ENCODE data around the gene EIF4G3. TPM values are rescaled to one million over a fixed set of nuclear protein-coding genes. Genes with fewer than 3 reads are reported as not detected.

EIF4G3 gene
- polyA plus RNA-seq, 1 donor from 2014 or later, result 13.1 TPM

- no peaks in the 10 kb centered on the region for H3K9me3 Mint-ChIP-seq
- H3K4me1 Mint-ChIP-seq, result no peaks in the 10 kb centered on the region
- no peaks in the 10 kb centered on the region for H3K27me3 Mint-ChIP-seq
- peaks cover 6% of the 10 kb centered on the region for H3K36me3 Mint-ChIP-seq
- H3K27ac Mint-ChIP-seq, result no peak overlapping the region
- H3K4me3 Mint-ChIP-seq, result no peak overlapping the region
Measured at GRCh38 chr1:20899154-20899972, 277.3 kb downstream of the EIF4G3 start.

GRCh38 chr1:20896826-20897225 is 279.9 kb downstream of the EIF4G3 start:
- H3K27me3 Mint-ChIP-seq, result no peaks in the 10 kb centered on the region
- no peak overlapping the region for H3K27ac Mint-ChIP-seq
- no peaks in the 10 kb centered on the region for H3K9me3 Mint-ChIP-seq
- H3K4me1 Mint-ChIP-seq, result no peaks in the 10 kb centered on the region
- no peak overlapping the region for H3K4me3 Mint-ChIP-seq
- H3K36me3 Mint-ChIP-seq, result peaks cover 3% of the 10 kb centered on the region

GRCh38 chr1:20893931-20894330 is 282.8 kb downstream of the EIF4G3 start:
- no peak overlapping the region for H3K27ac Mint-ChIP-seq
- no peaks in the 10 kb centered on the region for H3K4me1 Mint-ChIP-seq
- H3K36me3 Mint-ChIP-seq, result peaks cover 2% of the 10 kb centered on the region

GRCh38 chr1:20891091-20891490 is 285.6 kb downstream of the EIF4G3 start:
- no peak overlapping the region for H3K27ac Mint-ChIP-seq
- H3K4me3 Mint-ChIP-seq, result no peak overlapping the region
- no peaks in the 10 kb centered on the region for H3K36me3 Mint-ChIP-seq
- no peaks in the 10 kb centered on the region for H3K27me3 Mint-ChIP-seq
- H3K9me3 Mint-ChIP-seq, result no peaks in the 10 kb centered on the region
- H3K4me1 Mint-ChIP-seq, result no peaks in the 10 kb centered on the region

More at GRCh38 chr1:20893931-20894330, 282.8 kb downstream of the EIF4G3 start:
- H3K27me3 Mint-ChIP-seq, result no peaks in the 10 kb centered on the region
- no peak overlapping the region for H3K4me3 Mint-ChIP-seq
- H3K9me3 Mint-ChIP-seq, result no peaks in the 10 kb centered on the region

- Mint-ChIP-seq H3K4me1 (no peaks in the 10 kb centered on the region), H3K27ac (no peak overlapping the region), H3K4me3 (no peak overlapping the region), H3K9me3 (no peaks in the 10 kb centered on the region), H3K27me3 (no peaks in the 10 kb centered on the region), H3K36me3 (peaks cover 4% of the 10 kb centered on the region)
Measured at GRCh38 chr1:20887246-20887645, 289.5 kb downstream of the EIF4G3 start.

- peaks cover 5% of the 10 kb centered on the region for H3K36me3 Mint-ChIP-seq
- no peaks in the 10 kb centered on the region for H3K9me3 Mint-ChIP-seq
- H3K27me3 Mint-ChIP-seq, result no peaks in the 10 kb centered on the region
- H3K4me1 Mint-ChIP-seq, result no peaks in the 10 kb centered on the region
- H3K27ac Mint-ChIP-seq, result no peak overlapping the region
- no peak overlapping the region for H3K4me3 Mint-ChIP-seq
Measured at GRCh38 chr1:20885121-20885520, 291.6 kb downstream of the EIF4G3 start.

- Mint-ChIP-seq H3K9me3 (no peaks in the 10 kb centered on the region), H3K36me3 (peaks cover 8% of the 10 kb centered on the region), H3K4me1 (no peaks in the 10 kb centered on the region), H3K4me3 (no peak overlapping the region), H3K27ac (peak overlapping the region in 1 of 3 donors; percentile 63), H3K27me3 (no peaks in the 10 kb centered on the region)
Measured at GRCh38 chr1:20884513-20884912, 292.2 kb downstream of the EIF4G3 start.

- Mint-ChIP-seq H3K27me3 (no peaks in the 10 kb centered on the region), H3K9me3 (no peaks in the 10 kb centered on the region), H3K27ac (no peak overlapping the region), H3K36me3 (peaks cover 8% of the 10 kb centered on the region), H3K4me3 (no peak overlapping the region), H3K4me1 (no peaks in the 10 kb centered on the region)
Measured at GRCh38 chr1:20883766-20884165, 292.9 kb downstream of the EIF4G3 start.

- Mint-ChIP-seq H3K36me3 (peaks cover 13% of the 10 kb centered on the region), H3K27me3 (no peaks in the 10 kb centered on the region), H3K9me3 (no peaks in the 10 kb centered on the region), H3K4me3 (no peak overlapping the region), H3K4me1 (peaks cover 0 to 2% (median 0%) of the 10 kb centered on the region in 3 donors), H3K27ac (no peak overlapping the region)
Measured at GRCh38 chr1:20882837-20883236, 293.9 kb downstream of the EIF4G3 start.

GRCh38 chr1:20878799-20879198 is 297.9 kb downstream of the EIF4G3 start:
- Mint-ChIP-seq H3K27ac (peak overlapping the region in 1 of 3 donors; percentile 27), H3K36me3 (peaks cover 14% of the 10 kb centered on the region), H3K4me1 (peaks cover 8 to 20% (median 14%) of the 10 kb centered on the region in 3 donors), H3K27me3 (no peaks in the 10 kb centered on the region), H3K9me3 (no peaks in the 10 kb centered on the region), H3K4me3 (no peak overlapping the region)

- Mint-ChIP-seq H3K27ac (no peak overlapping the region), H3K4me3 (no peak overlapping the region), H3K36me3 (peaks cover 14% of the 10 kb centered on the region), H3K4me1 (peaks cover 8 to 20% (median 15%) of the 10 kb centered on the region in 3 donors), H3K9me3 (no peaks in the 10 kb centered on the region), H3K27me3 (no peaks in the 10 kb centered on the region)
Measured at GRCh38 chr1:20875198-20875973, 301.3 kb downstream of the EIF4G3 start.

GRCh38 chr1:20873311-20873710 is 303.4 kb downstream of the EIF4G3 start:
- Mint-ChIP-seq H3K4me1 (peaks cover 8 to 20% (median 15%) of the 10 kb centered on the region in 3 donors), H3K4me3 (no peak overlapping the region), H3K36me3 (peaks cover 12% of the 10 kb centered on the region), H3K9me3 (no peaks in the 10 kb centered on the region), H3K27me3 (no peaks in the 10 kb centered on the region), H3K27ac (no peak overlapping the region)

GRCh38 chr1:20871419-20871818 is 305.3 kb downstream of the EIF4G3 start:
- peaks cover 7 to 15% (median 14%) of the 10 kb centered on the region in 3 donors for H3K4me1 Mint-ChIP-seq
- H3K27me3 Mint-ChIP-seq, result no peaks in the 10 kb centered on the region
- H3K27ac Mint-ChIP-seq, result no peak overlapping the region
- H3K4me3 Mint-ChIP-seq, result no peak overlapping the region
- H3K9me3 Mint-ChIP-seq, result no peaks in the 10 kb centered on the region
- H3K36me3 Mint-ChIP-seq, result peaks cover 9% of the 10 kb centered on the region

GRCh38 chr1:20870718-20871117 is 306.0 kb downstream of the EIF4G3 start:
- no peaks in the 10 kb centered on the region for H3K9me3 Mint-ChIP-seq
- no peaks in the 10 kb centered on the region for H3K27me3 Mint-ChIP-seq
- no peak overlapping the region for H3K27ac Mint-ChIP-seq
- H3K4me3 Mint-ChIP-seq, result no peak overlapping the region
- peaks cover 7 to 15% (median 14%) of the 10 kb centered on the region in 3 donors for H3K4me1 Mint-ChIP-seq
- H3K36me3 Mint-ChIP-seq, result peaks cover 9% of the 10 kb centered on the region

GRCh38 chr1:20868263-20868662 is 308.4 kb downstream of the EIF4G3 start:
- H3K27ac Mint-ChIP-seq, result no peak overlapping the region
- H3K36me3 Mint-ChIP-seq, result peaks cover 11% of the 10 kb centered on the region
- no peaks in the 10 kb centered on the region for H3K9me3 Mint-ChIP-seq
- no peak overlapping the region for H3K4me3 Mint-ChIP-seq
- no peaks in the 10 kb centered on the region for H3K27me3 Mint-ChIP-seq
- no peaks in the 10 kb centered on the region for H3K4me1 Mint-ChIP-seq
